Stimulated activated CD4-positive, alpha-beta T cell treated with anti-CD3 and anti-CD28 coated beads, Interleukin-12 subunit alpha, Interleukin-12 subunit beta, amount 100 ng/mL, for 24 hours (primary cell): ENCODE measurements around the gene CREG2.
"Not testable (repeated sequence)": the region's sequence is repeated elsewhere in the genome, so short reads cannot be mapped to it uniquely, and the experiment has no call there.

Source experiments
- DNase-seq, 2 experiments: peaks; one replicate each; pipeline ENCODE4 v3.0.0-alpha.2; 2020; ENCODE audit warnings: low read depth in 2 of 2

CREG2 gene

DNA sequence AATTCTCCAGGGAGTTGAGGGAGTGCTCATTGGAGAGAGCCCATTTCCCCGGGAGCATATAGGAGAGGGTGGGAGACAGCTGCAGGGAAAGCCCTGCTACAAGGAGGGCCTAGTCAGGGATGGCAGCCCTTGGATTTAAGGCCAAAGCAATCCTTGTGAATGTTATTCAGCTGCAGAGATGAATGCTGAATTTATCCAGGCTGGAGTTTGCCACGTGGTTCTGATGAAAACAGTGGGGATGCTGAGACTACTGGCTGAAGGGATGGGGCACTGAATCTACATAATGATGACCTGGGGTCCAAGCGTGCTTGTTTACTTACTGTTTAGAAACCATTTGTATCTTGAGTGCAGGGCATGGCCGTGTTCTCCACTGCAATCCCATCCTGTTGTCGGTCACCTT lies 43.2 kb downstream of the CREG2 start:
- no peak for DNase-seq

DNA sequence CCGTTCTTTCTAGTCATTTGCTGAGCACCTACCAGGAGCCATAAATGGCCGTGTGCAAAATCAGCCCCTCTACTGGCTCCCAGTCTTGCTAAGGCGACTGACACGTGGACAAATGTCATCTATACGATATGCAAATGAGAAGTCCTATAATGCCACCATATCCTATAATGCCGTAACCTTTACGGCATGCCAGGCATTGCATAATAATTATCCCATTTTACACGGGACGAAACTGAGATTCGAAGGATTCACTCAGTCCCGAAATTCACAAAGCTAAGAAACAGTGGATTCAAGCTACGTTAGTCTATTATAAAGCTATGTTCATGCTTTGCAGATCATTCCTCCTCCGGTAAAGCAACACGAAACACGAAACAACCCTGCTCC lies 44.7 kb downstream of the CREG2 start:
- DNase-seq: no peak

DNA sequence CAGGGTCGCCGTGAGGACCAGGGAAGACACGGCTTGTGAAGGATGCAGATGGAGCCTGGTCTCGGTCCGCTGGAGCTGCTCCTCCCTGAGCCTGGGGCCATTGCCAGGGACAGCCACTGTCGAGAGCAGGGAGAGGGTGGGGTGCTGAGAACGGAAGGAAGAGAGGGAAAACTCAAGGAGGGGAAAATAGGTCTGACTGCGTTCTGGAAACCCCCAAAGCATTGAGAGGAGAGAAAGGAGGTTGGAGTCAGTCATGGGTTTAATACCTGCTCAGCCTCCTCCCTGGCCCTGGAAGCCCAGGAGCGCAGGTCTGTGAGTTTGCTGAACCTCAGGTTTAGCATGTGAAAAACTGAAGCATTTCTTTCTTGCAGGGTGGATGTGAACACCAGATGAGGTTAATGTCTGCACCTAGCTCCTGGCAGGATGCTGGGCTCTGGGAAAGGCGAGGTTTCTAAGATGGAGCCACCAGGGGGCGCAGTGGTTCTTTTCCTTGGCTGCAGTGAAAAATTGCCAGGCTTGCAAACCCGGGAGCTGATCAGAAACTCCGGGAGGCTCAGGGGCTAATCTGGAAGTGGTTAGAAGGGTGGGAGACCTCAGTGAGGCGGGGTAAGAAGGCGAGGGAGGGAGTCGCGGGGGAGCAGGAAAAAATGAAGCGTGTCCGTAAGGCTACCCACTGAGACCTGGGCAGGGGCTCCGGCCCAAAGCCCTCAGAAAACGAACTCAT lies 45.2 kb downstream of the CREG2 start:
- peak; percentile 46 to 79 for DNase-seq

DNA sequence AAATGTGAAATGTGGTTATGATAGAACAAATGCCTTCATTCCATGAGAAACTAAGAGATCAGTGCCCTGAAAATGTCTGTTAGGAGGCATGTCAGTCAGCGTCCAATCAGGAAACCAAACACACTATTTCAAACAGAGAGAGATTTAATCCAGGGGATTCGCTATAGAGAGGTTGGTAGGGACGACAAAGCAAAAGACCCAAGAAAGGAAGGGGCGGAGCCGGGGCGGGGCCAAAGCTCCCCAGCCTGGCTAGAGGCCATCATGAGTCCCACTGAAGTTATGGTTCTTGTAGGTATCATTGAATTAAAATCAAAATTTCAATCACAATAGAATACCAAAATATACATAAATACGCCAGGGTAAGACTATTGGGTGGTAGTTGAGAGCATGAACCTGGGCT lies 45.9 kb downstream of the CREG2 start:
- peak; percentile 17 to 29 for DNase-seq

DNA sequence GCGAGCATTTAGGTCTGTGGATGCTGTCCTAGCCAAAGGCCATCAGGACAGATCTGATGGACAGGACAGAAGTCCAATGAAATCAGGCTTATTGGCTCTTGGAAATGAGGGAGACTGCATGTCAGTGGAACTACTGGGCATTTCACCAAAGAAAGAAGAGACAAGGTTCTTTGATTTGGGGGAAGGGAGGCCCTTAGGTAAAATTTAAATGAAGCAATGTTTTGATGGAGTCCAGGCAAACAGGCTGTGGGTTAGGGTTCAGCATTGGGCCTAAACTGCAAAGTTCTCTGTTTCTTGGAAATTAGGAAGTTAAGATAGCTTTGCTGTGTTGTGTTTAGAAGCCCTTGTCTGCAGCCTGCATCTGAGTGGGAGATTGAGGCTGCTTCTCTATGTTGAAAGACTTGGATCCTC lies 47.2 kb downstream of the CREG2 start:
- no peak for DNase-seq

DNA sequence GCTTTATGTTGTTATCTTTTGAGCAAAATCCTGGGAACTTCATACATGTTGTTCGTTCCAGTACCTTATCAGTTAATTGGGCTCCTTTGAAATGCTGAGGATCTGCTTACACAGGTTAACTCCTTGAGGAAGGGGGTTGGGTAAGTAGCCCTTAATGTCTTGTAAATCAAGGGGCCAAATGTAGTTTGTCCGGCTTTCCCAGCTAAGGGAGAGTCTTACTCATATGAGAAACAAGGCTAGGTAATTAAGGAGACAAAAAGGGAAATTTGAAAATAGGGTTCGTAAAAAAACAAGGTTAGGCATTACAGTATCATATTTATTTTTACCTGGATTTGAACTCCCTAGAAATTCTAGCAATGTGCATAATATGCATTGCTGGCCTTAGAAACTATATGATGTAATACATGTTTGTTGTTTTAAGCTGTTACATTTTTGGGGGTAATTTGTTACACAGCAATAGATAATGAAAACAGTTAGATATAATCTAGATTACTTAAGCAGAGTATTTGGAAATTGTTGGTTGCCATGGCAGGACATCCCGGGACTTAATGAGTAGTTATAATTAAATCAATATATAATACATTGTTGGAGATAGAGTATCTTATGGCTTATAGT lies 47.9 kb downstream of the CREG2 start:
- DNase-seq: no peak

DNA sequence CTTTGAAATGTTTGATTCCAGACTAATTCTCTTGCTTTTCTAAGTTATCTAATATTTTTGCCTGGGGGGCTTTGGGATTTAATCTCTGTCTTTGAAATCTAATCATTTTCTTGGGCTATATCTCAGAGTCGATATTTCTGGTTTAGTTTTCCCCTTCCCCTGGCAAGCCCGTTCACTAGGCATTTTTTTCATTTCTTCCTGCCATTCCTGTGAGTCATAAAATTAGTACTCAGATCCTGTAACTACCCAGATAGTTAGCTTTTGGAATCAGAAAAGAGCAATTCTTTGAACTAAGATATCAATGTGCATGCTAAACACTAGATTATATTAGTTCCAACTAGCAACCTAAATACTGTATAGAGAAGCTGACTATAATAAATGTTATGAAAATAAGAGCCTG lies 49.4 kb downstream of the CREG2 start:
- no peak for DNase-seq

DNA sequence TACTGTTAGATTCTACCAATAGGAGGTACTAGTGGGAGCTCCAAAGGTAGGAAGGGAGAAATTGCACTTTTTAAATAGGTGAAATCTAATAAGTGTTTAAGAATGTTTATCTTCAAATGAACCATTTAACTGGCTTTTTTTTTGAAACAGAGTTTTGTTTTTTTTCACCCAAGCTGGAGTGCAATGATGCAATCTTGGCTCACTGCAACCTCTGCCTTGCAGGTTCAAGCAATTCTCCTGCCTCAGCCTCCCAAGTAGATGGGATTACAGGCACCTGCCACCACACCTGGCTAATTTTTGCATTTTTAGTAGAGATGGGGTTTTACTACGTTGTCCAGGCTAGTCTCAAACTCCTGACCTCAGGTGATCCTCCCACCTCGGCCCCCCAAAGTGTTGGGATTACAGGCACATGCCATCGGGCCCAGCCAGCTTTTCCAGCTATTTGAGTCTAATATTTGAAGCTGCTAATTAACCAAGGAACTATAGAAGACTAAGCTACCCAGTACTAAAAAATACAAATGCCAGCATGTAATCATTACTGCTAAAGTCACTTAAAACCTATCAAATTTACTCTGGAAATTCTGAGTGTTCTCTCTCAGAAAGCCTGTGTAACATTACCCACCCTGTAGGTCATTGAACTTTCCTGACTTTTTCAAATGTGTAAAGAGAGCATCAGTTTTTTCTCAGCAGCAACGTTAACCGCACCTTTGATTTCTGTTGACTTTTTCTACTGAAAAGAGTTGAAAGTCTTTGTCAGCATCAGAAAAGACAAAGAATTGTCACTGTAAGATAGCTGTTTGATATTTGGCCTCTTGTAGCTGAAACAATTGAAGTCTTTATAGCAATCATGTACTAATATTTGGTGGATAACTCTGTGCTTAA lies 54.2 kb downstream of the CREG2 start:
- DNase-seq: no peak

DNA sequence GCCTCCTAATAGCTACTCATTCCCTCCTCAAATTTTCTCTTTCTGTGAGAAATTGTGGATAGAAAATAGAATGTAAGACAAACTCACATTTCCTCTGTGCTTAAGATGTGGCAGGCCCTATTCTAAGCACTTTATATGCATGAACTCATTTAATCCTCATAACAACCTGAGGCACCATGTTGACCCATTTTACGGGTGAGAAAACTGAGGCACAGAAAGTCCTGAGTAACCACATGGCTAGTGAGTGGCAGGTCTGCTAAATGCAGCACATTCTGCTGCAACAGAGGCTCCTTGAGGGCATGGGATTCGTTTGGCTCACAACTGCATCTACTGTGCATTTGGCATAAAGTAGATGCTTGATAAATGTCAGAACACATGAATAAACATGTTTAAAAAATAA lies 56.1 kb downstream of the CREG2 start:
- no peak for DNase-seq

DNA sequence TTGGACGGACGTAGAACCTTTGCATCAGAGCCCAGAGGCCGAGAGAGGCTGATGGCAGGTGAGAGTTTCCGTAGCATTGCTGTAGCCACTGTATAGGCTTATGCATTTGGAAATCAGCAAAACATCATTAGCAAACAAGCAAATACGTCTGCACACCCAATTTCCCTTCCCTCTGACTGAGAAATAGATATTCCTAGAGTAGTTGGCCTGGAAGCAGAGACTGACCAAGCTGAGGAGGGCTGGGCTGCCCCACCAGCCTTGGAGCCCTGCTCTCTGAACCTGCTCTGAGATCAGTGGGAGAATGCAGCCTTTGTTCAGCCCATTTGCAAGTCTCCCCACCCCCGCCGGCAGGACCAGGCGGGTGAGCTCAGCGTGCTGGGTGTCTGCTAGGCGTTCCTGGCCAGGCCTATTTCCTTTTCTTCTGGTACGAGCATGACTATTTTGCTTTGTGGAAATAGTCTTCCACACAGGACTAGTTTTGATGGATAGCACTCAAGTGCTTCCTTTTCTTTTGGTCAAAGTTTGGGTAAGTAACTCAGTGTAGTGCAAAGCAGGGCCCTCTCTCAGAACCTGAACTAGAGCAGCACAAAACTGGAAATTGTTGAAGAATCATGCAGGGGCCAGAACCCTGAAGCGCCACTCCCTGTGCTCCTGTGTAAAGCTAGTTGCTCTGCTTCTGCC lies 56.9 kb downstream of the CREG2 start:
- DNase-seq: no peak

DNA sequence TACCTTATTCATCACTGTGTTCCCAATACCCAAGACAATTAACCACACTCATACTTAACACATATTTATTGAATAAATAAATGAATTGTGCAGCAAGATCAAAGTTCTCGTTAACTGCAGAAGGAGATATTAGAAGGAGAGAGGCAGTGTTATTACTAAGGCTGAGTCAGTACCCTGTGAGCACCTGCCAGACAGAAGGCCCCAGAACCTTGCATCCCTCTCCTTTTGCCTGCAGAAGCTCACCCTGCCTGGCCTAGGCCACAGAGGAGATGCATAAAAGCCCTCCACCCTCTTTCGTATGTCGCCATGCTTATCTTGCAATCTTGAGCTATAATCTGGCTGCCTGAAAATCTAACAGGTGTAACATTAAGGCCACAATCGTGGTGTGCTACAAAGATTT lies 58.3 kb downstream of the CREG2 start:
- DNase-seq: no peak

DNA sequence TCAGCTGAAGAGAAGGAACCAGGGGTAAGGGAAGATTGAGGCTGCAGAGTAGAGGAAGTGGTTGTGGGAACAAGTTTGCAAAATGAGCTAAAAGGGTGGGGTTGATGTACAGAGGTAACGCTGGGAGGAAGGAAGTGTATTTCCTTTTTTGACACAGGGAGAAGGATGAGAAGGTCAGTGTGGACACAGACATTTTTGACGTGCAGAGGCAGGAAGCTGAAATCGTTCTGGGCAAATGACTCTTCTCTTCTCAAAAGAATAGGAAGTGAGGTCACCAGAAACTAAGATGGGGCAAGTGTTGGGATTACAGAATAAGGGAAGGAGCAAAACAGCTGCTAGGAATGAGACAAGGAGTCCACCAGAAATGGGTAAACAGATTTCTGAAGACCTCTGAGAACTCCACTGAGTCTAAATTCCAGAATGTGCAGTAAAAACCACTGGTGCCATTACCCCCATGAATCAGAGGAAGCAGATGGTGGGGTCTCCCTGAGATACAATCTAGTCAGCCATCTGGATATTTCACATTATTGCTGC lies 58.8 kb downstream of the CREG2 start:
- no peak for DNase-seq

DNA sequence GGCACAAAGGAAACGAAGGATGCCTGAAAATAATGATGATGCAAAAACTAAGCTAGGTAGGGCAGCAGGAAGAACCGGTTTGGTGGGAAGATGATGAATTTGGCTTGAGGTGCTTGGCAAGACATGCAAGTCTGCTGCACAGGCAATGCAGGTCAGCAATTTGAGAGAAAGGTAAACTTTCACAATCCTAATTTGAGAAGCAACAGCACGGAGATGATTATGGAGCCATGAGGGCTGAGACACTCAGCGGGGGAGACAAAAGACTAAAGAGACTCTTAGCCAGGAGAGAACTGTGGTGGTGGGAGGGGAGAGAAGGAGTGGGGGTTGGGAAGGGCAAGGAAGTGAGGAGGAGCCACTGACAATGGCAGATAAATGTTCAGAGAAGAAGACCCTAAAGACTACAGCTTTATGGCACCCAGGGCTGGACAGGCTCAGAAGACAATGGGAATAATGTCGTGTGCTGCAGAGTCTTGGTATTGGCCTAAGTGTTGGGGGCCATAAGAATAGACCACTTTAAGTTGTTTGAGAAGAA lies 59.4 kb downstream of the CREG2 start:
- DNase-seq: no peak

DNA sequence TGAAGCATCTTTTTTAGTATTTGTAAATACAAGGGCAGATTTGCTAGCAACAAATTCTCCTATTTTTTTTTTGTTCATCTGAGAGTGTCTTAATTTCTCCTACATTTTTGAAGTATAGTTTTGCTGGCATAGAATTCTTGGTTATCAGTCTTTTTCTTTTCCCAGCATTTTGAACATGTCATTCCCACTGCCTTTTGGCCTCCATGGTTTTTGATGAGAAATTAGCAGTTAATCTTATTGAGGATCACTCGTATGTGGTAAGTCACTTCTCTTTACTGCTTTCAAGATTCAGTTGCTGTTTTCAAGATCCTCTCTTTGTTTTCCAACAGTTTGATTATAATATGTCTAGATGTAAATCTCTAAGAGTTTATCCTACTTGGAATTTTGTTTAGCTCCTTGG lies 61.9 kb downstream of the CREG2 start:
- no peak for DNase-seq

DNA sequence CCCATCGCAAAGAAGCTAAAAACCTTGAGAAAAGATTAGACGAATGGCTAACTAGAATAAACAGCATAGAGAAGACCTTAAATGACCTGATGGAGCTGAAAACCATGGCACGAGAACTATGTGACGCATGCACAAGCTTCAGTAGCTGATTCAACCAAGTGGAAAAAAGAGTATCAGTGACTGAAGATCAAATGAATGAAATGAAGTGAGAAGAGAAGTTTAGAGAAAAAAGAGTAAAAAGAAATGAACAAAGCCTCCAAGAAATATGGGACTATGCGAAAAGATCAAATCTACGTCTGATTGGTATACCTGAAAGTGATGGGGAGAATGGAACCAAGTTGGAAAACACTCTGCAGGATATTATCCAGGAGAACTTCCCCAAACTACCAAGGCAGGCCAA lies 70.7 kb downstream of the CREG2 start:
- DNase-seq: not testable (repeated sequence)

DNA sequence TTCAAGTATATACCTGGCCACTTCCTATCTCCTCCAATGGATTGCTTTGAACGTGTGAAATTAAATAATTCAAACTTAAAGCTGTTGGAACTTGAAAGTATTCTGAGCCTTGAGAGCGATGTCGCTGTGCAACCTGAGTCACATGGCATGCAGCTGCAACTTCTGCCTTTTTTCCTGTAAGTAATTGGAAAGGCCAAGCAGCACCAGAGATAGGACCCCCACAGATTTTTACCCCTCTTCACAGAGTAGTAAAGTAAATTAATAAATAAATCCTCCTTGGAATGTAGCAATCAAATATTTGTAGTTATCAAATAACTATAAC lies 75.6 kb downstream of the CREG2 start:
- no peak for DNase-seq

DNA sequence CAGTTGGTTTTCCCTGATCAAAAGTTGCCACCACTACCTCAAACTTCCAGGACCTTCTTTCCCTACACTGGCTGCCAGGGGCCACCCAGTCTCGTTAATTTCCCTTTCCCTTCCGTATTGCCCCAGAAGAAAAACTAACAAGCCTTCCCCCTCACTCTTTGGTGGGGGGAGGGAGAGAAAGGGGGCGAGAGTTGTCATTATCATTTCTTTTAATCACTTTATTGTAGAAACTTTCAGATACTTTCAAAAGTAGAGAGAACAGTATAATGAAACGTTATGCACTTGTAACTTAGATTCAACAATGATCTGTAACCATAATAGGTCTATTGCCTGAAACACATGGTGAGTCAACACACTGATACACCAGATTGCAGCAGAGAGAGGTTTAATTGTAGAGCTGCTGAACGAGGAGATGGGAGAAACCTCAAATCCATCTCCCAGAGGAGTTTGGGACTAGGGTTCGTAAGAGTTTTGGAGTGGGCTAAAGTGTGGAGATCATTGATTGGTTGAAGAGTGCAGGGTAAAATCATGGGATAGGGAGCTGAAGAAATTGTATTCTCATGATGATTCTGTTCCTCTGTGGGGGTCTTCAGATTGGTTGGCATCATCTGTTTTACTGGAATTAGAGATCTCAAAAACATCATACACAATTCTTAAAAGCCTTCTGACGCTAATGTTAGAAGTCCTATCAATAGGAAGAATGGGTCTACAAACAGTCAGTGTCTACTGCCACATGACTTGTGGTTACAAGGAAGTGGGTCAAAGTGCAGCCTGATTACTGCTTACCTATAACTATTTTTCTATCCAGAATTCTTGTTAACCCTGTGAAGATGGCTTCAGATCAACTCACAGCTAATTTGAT lies 76.2 kb downstream of the CREG2 start:
- no peak for DNase-seq

DNA sequence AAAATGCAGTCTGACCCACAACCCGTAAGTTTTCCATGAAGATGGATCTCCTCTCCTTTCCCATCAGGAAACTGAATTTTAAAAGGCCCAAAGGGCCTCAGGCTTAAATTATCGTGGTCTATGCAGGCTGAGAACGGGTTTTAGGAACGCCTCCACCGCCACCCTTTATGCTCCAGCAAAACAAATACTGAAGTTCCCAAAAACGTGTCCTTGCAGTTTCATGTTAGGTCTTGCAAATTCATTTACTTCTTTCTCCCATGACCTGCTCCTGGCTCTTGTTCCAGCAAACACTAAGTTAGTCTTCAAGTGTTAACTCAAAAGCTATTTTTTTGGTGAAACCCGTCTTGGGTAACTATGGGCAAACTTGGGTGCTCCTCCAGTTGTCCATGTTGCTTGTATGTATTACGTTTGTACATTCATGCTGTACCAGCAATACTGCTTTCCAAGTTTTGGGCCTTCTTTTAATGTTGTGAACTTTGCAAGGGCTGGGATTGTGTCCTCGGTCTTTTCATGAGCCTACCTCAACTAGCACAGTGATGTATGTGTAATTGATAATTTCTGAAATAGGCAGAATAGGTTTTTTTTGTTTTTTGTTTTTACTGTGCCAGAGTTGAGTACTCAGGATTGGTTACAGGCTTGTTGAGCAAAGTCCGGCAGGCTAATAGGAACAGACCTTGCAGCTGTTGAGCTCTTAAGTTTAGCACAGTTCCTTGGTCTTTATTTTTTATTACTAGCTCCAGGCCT lies 77.0 kb downstream of the CREG2 start:
- DNase-seq: no peak

DNA sequence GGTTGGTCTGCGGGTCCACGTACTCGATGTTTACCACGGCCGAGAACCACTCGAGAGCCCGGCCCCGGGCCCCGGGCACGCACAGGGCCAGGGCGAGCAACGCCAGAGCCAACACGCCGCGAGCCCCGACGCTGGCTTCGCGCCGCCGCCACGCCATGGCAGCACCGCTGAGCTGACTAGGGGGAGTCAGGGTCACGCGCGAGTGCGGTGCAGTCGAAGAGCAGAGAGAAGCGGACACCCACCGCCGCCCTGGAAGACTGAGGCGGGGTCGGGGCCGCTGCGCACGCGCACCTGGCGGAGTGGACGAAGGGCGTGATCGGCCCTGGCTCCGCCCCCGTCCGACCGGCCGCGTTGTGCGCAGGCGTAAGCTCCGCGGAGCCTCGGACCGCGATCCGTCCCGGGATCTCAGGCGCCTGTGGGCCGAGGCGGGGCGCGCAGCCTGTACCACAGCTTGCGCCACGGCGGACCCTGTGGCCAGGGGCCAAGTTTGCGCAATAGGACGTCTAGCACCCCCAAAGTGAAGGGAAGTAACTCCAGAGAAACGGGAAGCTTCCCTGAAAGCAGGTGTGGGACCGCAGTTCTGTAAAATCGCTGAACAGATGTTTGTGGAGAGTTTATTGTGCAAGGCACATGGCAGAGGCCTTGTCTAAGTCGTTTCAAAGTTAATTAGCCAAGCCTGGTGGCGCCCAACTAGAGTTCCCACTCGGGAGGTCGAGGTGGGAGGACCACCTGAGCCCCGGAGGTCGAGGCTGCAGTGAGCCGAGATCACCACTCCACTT lies 78.7 kb downstream of the CREG2 start, which contains the start of gene RNF149:
Gene RNF149 (minus strand): TSS at position 270 of the 779 bp plus-strand sequence. CDS start 113 bp downstream, at position 157.
- DNase-seq: peak; percentile 76 to 84
